ENCODE measurements around the gene IDH1. TPM values are rescaled to one million over a fixed set of nuclear protein-coding genes. Genes with fewer than 3 reads are reported as not detected.
A peak's percentile ranks its signal among the peaks of the same experiment; 100 is the strongest.
"Not testable (repeated sequence)": the region's sequence is repeated elsewhere in the genome, so short reads cannot be mapped to it uniquely, and the experiment has no call there.

Gene IDH1
- total RNA-seq, 2 donors from 2014 or later, result 305 to 431 TPM

GRCh38 chr2:208268156-208268952, 13.5 kb upstream of the IDH1 start:
- Histone ChIP-seq H3K4me1 (ENCODE audit: control insufficient read depth, insufficient read depth, low read length) (no peaks in the 10 kb centered on the region), H3K9me3 (ENCODE audit: control insufficient read depth, low read length) (no peaks in the 10 kb centered on the region), H3K36me3 (ENCODE audit: control insufficient read depth, insufficient read depth, low read length) (peaks cover 19% of the 10 kb centered on the region), H3K27ac (ENCODE audit: low read depth, low read length) (no peak overlapping the region), H3K27me3 (ENCODE audit: control insufficient read depth, insufficient read depth, low read length, poor library complexity, severe bottlenecking) (no peaks in the 10 kb centered on the region), H3K9ac (ENCODE audit: extremely low read depth, low read length, poor library complexity, severe bottlenecking) (peak overlapping the region; percentile 66), H3K4me3 (ENCODE audit: low read length) (peak overlapping the region; percentile 99)
- H3K27me3 Mint-ChIP-seq (ENCODE audit: insufficient read depth), result no peaks in the 10 kb centered on the region
- TF ChIP-seq CTCF (conservative IDR thresholded peaks at IDR 0.05), result no peak
- peaks cover 19% of the 10 kb centered on the region for H3K36me3 Mint-ChIP-seq (ENCODE audit: low read depth)
- H3K4me1 Mint-ChIP-seq, result peaks cover 23% of the 10 kb centered on the region
- 91 to 94% methylated on average over 4 to 8 of the region's 8 CpGs for WGBS, 2 experiments (ENCODE audit: insufficient coverage in 1 of 2, insufficient read length in 1 of 2)
- no peaks in the 10 kb centered on the region for H3K9me3 Mint-ChIP-seq
- no peak overlapping the region for H3K27ac Mint-ChIP-seq
- DNase-seq, result no peak
- H3K4me3 Mint-ChIP-seq, result peak overlapping the region; percentile 90

GRCh38 chr2:208267526-208267925, 12.7 kb upstream of the IDH1 start:
- Histone ChIP-seq H3K4me3 (ENCODE audit: low read length) (peak overlapping the region; percentile 99), H3K36me3 (ENCODE audit: control insufficient read depth, insufficient read depth, low read length) (peaks cover 11% of the 10 kb centered on the region), H3K9ac (ENCODE audit: extremely low read depth, low read length, poor library complexity, severe bottlenecking) (peak overlapping the region; percentile 66)
- peaks cover 23% of the 10 kb centered on the region for H3K4me1 Mint-ChIP-seq
- DNase-seq, result peak; percentile 89
- not testable (repeated sequence) for H3K27ac ChIP-seq (ENCODE audit: low read depth, low read length); H3K27me3 ChIP-seq (ENCODE audit: control insufficient read depth, insufficient read depth, low read length, poor library complexity, severe bottlenecking); H3K27me3 Mint-ChIP-seq (ENCODE audit: insufficient read depth); H3K9me3 Mint-ChIP-seq; H3K9me3 ChIP-seq (ENCODE audit: control insufficient read depth, low read length); H3K4me1 ChIP-seq (ENCODE audit: control insufficient read depth, insufficient read depth, low read length)
- H3K36me3 Mint-ChIP-seq (ENCODE audit: low read depth), result peaks cover 18% of the 10 kb centered on the region
- H3K27ac Mint-ChIP-seq, result peak overlapping the region; percentile 97
- peak overlapping the region; percentile 90 for H3K4me3 Mint-ChIP-seq
- WGBS, 2 experiments (ENCODE audit: insufficient coverage in 1 of 2, insufficient read length in 1 of 2), result 28 to 38% methylated on average over 17 to 22 of the region's 22 CpGs

GRCh38 chr2:208266936-208267335, 12.1 kb upstream of the IDH1 start:
- H3K4me3 Mint-ChIP-seq, result peak overlapping the region; percentile 90
- peaks cover 7% of the 10 kb centered on the region for H3K36me3 ChIP-seq (ENCODE audit: control insufficient read depth, insufficient read depth, low read length)
- TF ChIP-seq CTCF (conservative IDR thresholded peaks at IDR 0.05), result no peak
- no peaks in the 10 kb centered on the region for H3K27me3 Mint-ChIP-seq (ENCODE audit: insufficient read depth)
- H3K36me3 Mint-ChIP-seq (ENCODE audit: low read depth), result peaks cover 14% of the 10 kb centered on the region
- H3K9ac ChIP-seq (ENCODE audit: extremely low read depth, low read length, poor library complexity, severe bottlenecking), result peak overlapping the region; percentile 66
- H3K27ac Mint-ChIP-seq, result peak overlapping the region; percentile 97
- H3K4me1 Mint-ChIP-seq, result peaks cover 23% of the 10 kb centered on the region
- H3K4me3 ChIP-seq (ENCODE audit: low read length), result peak overlapping the region; percentile 99
- no peaks in the 10 kb centered on the region for H3K4me1 ChIP-seq (ENCODE audit: control insufficient read depth, insufficient read depth, low read length)
- H3K27ac ChIP-seq (ENCODE audit: low read depth, low read length), result peak overlapping the region; percentile 75
- peaks cover 3% of the 10 kb centered on the region for H3K9me3 Mint-ChIP-seq
- H3K9me3 ChIP-seq (ENCODE audit: control insufficient read depth, low read length), result peaks cover 9% of the 10 kb centered on the region
- H3K27me3 ChIP-seq (ENCODE audit: control insufficient read depth, insufficient read depth, low read length, poor library complexity, severe bottlenecking), result no peaks in the 10 kb centered on the region
- WGBS, 2 experiments (ENCODE audit: insufficient coverage in 1 of 2, insufficient read length in 1 of 2), result 11% methylated on average over 3 of the region's 3 CpGs; no CpG with 5 or more reads in 1 of the 2 experiments
- DNase-seq, result no peak
